DND-41 (cell line): ENCODE data around the gene ACBD6.
A peak's percentile ranks its signal among the peaks of the same experiment; 100 is the strongest.

Experiments
- EZH2 ChIP-seq: IDR thresholded peaks from 3 replicates; pipeline ENCODE4 v1.6.1; 2012; ENCODE audit warnings: borderline replicate concordance, low read depth, mild to moderate bottlenecking, moderate library complexity, low read length, inconsistent platforms; ENCODE audit not compliant: severe bottlenecking
- TF ChIP-seq, protein P1 (sequence below): IDR thresholded peaks from 2 replicates; pipeline ENCODE4 v1.5.1; 2012; ENCODE audit warnings: borderline replicate concordance, low read length, moderate library complexity, mild to moderate bottlenecking; ENCODE audit not compliant: poor library complexity, severe bottlenecking; ENCODE audit errors: extremely low read depth

DNA sequence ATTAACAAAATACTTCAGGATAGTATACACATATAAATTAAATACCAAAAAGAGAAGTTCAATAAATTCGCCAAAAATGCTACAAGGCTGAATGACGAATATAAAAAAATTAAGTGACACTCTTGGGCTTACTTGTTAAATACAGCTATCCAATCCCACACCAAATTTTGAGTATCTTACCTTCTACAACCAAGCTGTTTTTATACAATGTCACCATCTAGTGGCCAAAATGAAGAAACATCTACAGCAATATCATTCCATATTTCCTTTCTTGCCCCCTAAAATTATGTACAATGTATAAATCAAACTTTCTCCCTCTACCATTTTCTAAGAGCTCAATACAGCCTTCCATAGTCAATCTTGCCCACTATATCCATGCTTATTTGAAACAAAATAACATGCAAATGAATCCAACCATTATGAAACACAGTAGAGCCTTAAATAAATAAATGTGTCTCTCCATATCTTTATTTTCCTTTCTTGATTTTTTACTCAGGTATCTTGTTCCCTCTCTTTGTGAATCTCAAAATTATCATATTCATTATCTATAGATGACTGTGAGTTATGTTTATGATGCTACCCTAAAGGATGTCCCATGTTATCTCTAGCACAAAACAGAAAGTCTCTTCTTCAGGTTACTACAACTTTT lies 86.3 kb downstream of the ACBD6 start:
- TF ChIP-seq, protein P1, sequence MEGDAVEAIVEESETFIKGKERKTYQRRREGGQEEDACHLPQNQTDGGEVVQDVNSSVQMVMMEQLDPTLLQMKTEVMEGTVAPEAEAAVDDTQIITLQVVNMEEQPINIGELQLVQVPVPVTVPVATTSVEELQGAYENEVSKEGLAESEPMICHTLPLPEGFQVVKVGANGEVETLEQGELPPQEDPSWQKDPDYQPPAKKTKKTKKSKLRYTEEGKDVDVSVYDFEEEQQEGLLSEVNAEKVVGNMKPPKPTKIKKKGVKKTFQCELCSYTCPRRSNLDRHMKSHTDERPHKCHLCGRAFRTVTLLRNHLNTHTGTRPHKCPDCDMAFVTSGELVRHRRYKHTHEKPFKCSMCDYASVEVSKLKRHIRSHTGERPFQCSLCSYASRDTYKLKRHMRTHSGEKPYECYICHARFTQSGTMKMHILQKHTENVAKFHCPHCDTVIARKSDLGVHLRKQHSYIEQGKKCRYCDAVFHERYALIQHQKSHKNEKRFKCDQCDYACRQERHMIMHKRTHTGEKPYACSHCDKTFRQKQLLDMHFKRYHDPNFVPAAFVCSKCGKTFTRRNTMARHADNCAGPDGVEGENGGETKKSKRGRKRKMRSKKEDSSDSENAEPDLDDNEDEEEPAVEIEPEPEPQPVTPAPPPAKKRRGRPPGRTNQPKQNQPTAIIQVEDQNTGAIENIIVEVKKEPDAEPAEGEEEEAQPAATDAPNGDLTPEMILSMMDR = peak; percentile 84
- TF ChIP-seq EZH2 = no peak
